ENCODE results near the gene ZNF546. TPM values are rescaled to one million over a fixed set of nuclear protein-coding genes. Genes with fewer than 3 reads are reported as not detected.
"Not testable (repeated sequence)": the region's sequence is repeated elsewhere in the genome, so short reads cannot be mapped to it uniquely, and the experiment has no call there.

The ZNF546 gene
- total RNA-seq, 1 donor from 2014 or later, result 7.1 TPM

DNA sequence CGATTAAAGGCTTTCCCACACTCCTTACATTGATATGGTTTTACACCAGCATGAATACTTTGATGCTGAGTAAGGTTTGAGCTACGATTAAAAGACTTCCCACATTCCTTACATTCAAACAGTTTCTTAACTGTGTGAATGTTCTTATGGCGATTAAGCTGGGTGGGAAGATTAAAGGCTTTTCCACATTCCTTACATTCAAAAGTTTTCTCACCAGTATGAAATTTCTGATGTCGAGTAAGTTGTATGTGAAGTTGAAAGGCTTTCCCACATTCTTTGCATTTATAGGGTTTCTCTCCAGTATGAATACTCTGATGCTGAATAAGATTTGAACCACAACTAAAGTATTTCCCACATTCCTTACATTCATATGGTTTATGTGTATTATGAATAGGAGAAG, 39.1 kb downstream of the ZNF546 start:
- intact Hi-C loops (cut with micrococcal nuclease), result no loop called here
- no peak overlapping the region for H3K4me3 Mint-ChIP-seq
- H3K4me1 Mint-ChIP-seq (ENCODE audit: low read depth), result no peaks in the 10 kb centered on the region
- peaks cover 52% of the 10 kb centered on the region for H3K9me3 Mint-ChIP-seq
- H3K36me3 Mint-ChIP-seq (ENCODE audit: low read depth), result peaks cover 18% of the 10 kb centered on the region
- H3K27ac Mint-ChIP-seq, result no peak overlapping the region
- no peaks in the 10 kb centered on the region for H3K27me3 Mint-ChIP-seq (ENCODE audit: insufficient read depth)
- no peak for DNase-seq (ENCODE audit: low spot score)

DNA sequence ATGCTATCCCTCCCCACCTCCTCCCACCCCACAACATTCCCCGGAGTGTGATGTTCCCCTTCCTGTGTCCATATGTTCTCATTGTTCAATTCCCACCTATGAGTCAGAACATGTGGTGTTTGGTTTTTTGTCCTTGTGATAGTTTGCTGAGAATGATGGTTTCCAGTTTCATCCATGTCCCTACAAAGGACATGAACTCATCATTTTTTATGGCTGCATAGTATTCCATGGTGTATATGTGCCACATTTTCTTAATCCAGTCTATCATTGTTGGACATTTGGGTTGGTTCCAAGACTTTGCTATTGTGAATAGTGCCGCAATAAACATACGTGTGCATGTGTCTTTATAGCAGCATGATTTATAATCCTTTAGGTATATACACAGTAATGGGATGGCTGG, 41.2 kb downstream of the ZNF546 start:
- H3K27ac Mint-ChIP-seq; intact Hi-C loops (cut with micrococcal nuclease); H3K4me1 Mint-ChIP-seq (ENCODE audit: low read depth); H3K4me3 Mint-ChIP-seq; H3K27me3 Mint-ChIP-seq (ENCODE audit: insufficient read depth); DNase-seq (ENCODE audit: low spot score): not testable (repeated sequence)
- peaks cover 48% of the 10 kb centered on the region for H3K9me3 Mint-ChIP-seq
- peaks cover 18% of the 10 kb centered on the region for H3K36me3 Mint-ChIP-seq (ENCODE audit: low read depth)

GRCh38 chr19:40041718-40042117, 44.9 kb downstream of the ZNF546 start:
- peaks cover 37% of the 10 kb centered on the region for H3K36me3 Mint-ChIP-seq (ENCODE audit: low read depth)
- H3K4me1 Mint-ChIP-seq (ENCODE audit: low read depth); H3K27ac Mint-ChIP-seq; DNase-seq (ENCODE audit: low spot score); H3K4me3 Mint-ChIP-seq; intact Hi-C loops (cut with micrococcal nuclease); H3K27me3 Mint-ChIP-seq (ENCODE audit: insufficient read depth): not testable (repeated sequence)
- peaks cover 45% of the 10 kb centered on the region for H3K9me3 Mint-ChIP-seq

GRCh38 chr19:40053491-40053890, 56.6 kb downstream of the ZNF546 start:
- H3K4me3 Mint-ChIP-seq, result peak overlapping the region; percentile 29
- H3K36me3 Mint-ChIP-seq (ENCODE audit: low read depth), result peaks cover 41% of the 10 kb centered on the region
- no peak overlapping the region for H3K27ac Mint-ChIP-seq
- intact Hi-C loops (cut with micrococcal nuclease), result no loop called here
- peaks cover 3% of the 10 kb centered on the region for H3K27me3 Mint-ChIP-seq (ENCODE audit: insufficient read depth)
- DNase-seq (ENCODE audit: low spot score), result no peak
- peaks cover 38% of the 10 kb centered on the region for H3K9me3 Mint-ChIP-seq
- H3K4me1 Mint-ChIP-seq (ENCODE audit: low read depth), result peaks cover 42% of the 10 kb centered on the region

DNA sequence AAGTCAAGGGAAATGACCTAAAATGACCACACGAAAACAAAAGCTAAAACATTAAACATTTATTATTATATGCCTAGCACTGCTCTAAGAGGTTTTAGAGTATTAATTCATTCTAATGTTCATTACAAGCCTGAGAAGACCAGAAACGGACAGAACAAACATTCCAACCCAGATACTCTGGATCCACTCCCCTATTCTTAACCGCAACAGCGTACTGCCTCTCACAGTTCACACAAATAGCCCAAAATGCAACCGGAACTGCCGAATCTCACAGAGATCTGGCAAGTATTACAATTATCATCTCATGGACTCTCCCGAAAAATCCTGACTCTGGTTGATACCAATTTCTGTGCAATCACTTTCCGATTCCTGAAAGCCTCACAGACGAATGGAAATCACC, 57.8 kb downstream of the ZNF546 start:
- intact Hi-C loops (cut with micrococcal nuclease), result no loop called here
- Mint-ChIP-seq H3K9me3 (peaks cover 43% of the 10 kb centered on the region), H3K27ac (no peak overlapping the region), H3K36me3 (ENCODE audit: low read depth) (peaks cover 35% of the 10 kb centered on the region), H3K27me3 (ENCODE audit: insufficient read depth) (peaks cover 12% of the 10 kb centered on the region), H3K4me1 (ENCODE audit: low read depth) (peaks cover 42% of the 10 kb centered on the region), H3K4me3 (peak overlapping the region; percentile 97)
- no peak for DNase-seq (ENCODE audit: low spot score)

GRCh38 chr19:40055049-40055448, 58.2 kb downstream of the ZNF546 start:
- Mint-ChIP-seq H3K36me3 (ENCODE audit: low read depth) (peaks cover 32% of the 10 kb centered on the region), H3K27ac (no peak overlapping the region), H3K4me3 (peak overlapping the region; percentile 97), H3K9me3 (peaks cover 47% of the 10 kb centered on the region), H3K4me1 (ENCODE audit: low read depth) (peaks cover 42% of the 10 kb centered on the region), H3K27me3 (ENCODE audit: insufficient read depth) (peaks cover 12% of the 10 kb centered on the region)
- DNase-seq (ENCODE audit: low spot score), result no peak
- intact Hi-C loops (cut with micrococcal nuclease), result no loop called here

DNA sequence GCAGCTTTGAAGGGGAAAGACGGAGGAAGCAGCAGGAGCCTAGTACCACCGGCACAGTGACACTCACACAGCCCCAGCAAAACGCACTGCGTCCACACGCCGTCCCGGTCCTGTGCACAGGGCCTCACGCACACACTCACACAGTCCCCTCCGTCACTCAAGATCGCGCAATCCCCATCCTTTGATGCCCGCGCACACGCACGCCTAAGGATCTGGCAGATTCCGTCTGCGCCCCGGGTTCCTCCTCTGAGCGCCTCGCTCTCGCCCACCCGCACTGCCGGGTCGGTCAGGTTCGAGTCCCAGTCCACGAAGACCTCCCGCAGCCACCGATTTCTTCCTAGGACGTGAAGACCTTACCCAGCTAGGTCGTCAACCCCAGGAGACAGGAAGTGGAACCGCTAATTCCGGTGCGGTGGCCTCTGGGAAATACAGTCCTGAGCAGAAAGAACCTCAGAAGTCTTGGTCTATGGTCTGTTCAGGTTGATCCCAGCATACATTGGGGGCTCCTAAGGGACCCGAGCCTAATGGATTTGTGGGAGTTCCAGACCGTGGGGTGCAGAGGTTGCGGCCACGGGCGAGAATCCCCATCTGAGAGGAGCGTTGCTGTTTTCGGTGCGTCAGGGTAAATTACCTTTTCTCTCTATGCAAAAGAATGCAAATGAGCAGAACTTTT, 59.1 kb downstream of the ZNF546 start, which contains the start of gene ZNF780B:
TSS of gene ZNF780B (minus strand) at position 400 of the 673 bp plus-strand sequence. CDS start 5,899 bp downstream, outside the sequence.
- Mint-ChIP-seq H3K27ac (peak within 1 kb of the TSS; percentile 92), H3K4me3 (peak within 1 kb of the TSS; percentile 97), H3K36me3 (ENCODE audit: low read depth) (peaks cover 26% of the 10 kb centered on the region), H3K9me3 (peaks cover 46% of the 10 kb centered on the region), H3K4me1 (ENCODE audit: low read depth) (peaks cover 42% of the 10 kb centered on the region), H3K27me3 (ENCODE audit: insufficient read depth) (peaks cover 12% of the 10 kb centered on the region)
- peak; percentile 69 for DNase-seq (ENCODE audit: low spot score)
- intact Hi-C loops (cut with micrococcal nuclease), result loop anchor here (1.0 kb wide), 3 partner anchors 34 to 210 kb away; partner anchors contain the start of genes FBL and ZNF780A

GRCh38 chr19:40056505-40056904, 59.6 kb downstream of the ZNF546 start:
- peaks cover 42% of the 10 kb centered on the region for H3K4me1 Mint-ChIP-seq (ENCODE audit: low read depth)
- peaks cover 12% of the 10 kb centered on the region for H3K27me3 Mint-ChIP-seq (ENCODE audit: insufficient read depth)
- H3K27ac Mint-ChIP-seq, result peak overlapping the region; percentile 92
- H3K9me3 Mint-ChIP-seq, result peaks cover 49% of the 10 kb centered on the region
- DNase-seq (ENCODE audit: low spot score), result no peak
- intact Hi-C loops (cut with micrococcal nuclease), result loop anchor here (1.0 kb wide), 3 partner anchors 34 to 210 kb away; partner anchors contain the start of genes FBL and ZNF780A
- peak overlapping the region; percentile 97 for H3K4me3 Mint-ChIP-seq
- peaks cover 21% of the 10 kb centered on the region for H3K36me3 Mint-ChIP-seq (ENCODE audit: low read depth)

GRCh38 chr19:40057166-40057565, 60.3 kb downstream of the ZNF546 start:
- no peak overlapping the region for H3K27ac Mint-ChIP-seq
- peaks cover 17% of the 10 kb centered on the region for H3K36me3 Mint-ChIP-seq (ENCODE audit: low read depth)
- intact Hi-C loops (cut with micrococcal nuclease), result no loop called here
- H3K27me3 Mint-ChIP-seq (ENCODE audit: insufficient read depth), result peaks cover 12% of the 10 kb centered on the region
- H3K9me3 Mint-ChIP-seq, result peaks cover 52% of the 10 kb centered on the region
- peaks cover 42% of the 10 kb centered on the region for H3K4me1 Mint-ChIP-seq (ENCODE audit: low read depth)
- no peak for DNase-seq (ENCODE audit: low spot score)
- peak overlapping the region; percentile 97 for H3K4me3 Mint-ChIP-seq

DNA sequence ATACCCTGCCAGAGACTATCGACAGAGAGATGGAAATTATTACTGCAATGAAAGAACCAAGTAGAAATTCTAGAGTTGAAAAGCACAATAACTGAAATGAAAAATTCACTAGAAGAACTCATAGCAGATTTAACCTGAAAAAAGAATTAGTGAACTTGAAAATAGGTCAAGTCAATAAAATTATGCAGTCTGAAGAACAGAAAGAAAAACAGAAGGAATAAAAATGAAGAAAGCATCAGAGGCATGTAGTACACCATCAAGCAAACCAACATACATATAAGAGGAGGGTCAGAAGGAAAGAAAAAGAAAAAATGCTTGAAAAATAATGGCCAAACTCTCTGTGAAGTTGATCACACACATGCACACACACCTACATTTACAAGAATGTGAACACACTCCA, 62.8 kb downstream of the ZNF546 start:
- H3K4me1 Mint-ChIP-seq (ENCODE audit: low read depth), result peaks cover 20% of the 10 kb centered on the region
- H3K27ac Mint-ChIP-seq, result no peak overlapping the region
- no peak for DNase-seq (ENCODE audit: low spot score)
- H3K36me3 Mint-ChIP-seq (ENCODE audit: low read depth), result peaks cover 3% of the 10 kb centered on the region
- H3K27me3 Mint-ChIP-seq (ENCODE audit: insufficient read depth), result peaks cover 14% of the 10 kb centered on the region
- intact Hi-C loops (cut with micrococcal nuclease), result no loop called here
- peaks cover 56% of the 10 kb centered on the region for H3K9me3 Mint-ChIP-seq
- no peak overlapping the region for H3K4me3 Mint-ChIP-seq

DNA sequence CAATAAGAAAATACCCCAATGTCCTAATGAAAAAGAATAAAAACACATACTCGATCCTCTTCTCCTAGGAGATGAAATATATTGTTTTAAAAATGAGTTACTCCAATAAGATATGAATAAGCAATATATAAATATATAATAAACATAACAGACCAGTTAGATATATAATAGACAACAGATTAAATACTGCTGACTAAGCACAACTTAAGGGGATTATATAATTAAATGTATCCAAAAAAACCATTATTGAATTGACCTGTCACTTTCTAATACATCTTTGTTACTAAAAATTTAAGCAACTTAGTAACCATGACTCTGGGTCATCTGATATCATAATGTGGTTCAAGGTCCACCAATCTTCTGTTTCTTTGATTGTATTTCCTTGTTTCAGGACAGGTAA, 73.2 kb downstream of the ZNF546 start:
- Mint-ChIP-seq H3K9me3 (peaks cover 67% of the 10 kb centered on the region), H3K4me3 (no peak overlapping the region), H3K27ac (no peak overlapping the region), H3K4me1 (ENCODE audit: low read depth) (no peaks in the 10 kb centered on the region), H3K27me3 (ENCODE audit: insufficient read depth) (no peaks in the 10 kb centered on the region), H3K36me3 (ENCODE audit: low read depth) (peaks cover 32% of the 10 kb centered on the region)
- intact Hi-C loops (cut with micrococcal nuclease), result no loop called here
- DNase-seq (ENCODE audit: low spot score), result no peak

Data from activated T-helper 1 cell treated with anti-CD3 and anti-CD28 coated beads, Interleukin-12 subunit alpha, Interleukin-12 subunit beta, Interleukin-2, Interleukin-4 antibody, amounts not matched to agents 30 ng/mL and 10 ng/mL and 1 ng/mL, durations not matched to agents 14 hours and 24 hours and 36 hours (primary cell).